Measurements from ENCODE around the gene PCDH7.

DNA sequence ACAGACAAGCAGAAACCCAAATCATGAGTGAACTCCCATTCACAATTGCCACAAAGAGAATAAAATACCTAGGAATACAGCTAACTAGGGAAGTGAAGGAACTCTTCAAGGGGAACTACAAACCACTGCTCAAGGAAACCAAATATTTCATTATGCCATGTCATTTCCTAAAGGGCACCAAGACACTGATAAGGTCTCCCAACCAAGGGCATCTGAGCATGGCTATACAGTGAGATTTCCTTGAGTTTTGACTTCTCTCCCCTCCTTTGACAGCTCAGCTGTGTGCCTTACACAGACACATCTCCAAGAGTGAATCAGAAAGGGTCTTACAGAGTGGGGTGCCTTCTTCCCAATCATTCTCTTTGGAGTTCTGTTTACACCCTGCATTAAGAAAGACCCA lies 40.4 kb downstream of the PCDH7 start:
- TF ChIP-seq ARNTL (CRISPR knock-in tag; IDR thresholded peaks at IDR 0.05; ENCODE audit: borderline replicate concordance, low read depth): no peak
- TF ChIP-seq, protein P1, sequence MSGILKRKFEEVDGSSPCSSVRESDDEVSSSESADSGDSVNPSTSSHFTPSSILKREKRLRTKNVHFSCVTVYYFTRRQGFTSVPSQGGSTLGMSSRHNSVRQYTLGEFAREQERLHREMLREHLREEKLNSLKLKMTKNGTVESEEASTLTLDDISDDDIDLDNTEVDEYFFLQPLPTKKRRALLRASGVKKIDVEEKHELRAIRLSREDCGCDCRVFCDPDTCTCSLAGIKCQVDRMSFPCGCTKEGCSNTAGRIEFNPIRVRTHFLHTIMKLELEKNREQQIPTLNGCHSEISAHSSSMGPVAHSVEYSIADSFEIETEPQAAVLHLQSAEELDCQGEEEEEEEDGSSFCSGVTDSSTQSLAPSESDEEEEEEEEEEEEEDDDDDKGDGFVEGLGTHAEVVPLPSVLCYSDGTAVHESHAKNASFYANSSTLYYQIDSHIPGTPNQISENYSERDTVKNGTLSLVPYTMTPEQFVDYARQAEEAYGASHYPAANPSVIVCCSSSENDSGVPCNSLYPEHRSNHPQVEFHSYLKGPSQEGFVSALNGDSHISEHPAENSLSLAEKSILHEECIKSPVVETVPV (CRISPR knock-in tag; IDR thresholded peaks at IDR 0.05): no peak

All from SK-N-SH treated with all-trans-retinoic acid at 6 μM for 48 hours (cell line).